Bronchial epithelial cell (primary cell): Measurements from ENCODE around the gene TRERF1. TPM values are rescaled to one million over a fixed set of nuclear protein-coding genes. Genes with fewer than 3 reads are reported as not detected.
A peak's percentile ranks its signal among the peaks of the same experiment; 100 is the strongest.

ENCODE experiments used
- DNase-seq: peaks from one replicate; pipeline ENCODE4 v3.0.0-alpha.2; 2010; ENCODE audit warnings: low read depth
- FAIRE-seq: peaks from 2 replicates; lab custom pipeline; 2011; peaks lifted over from hg19 to GRCh38; lab: Jason Lieb, UNC
- H3K27me3 ChIP-seq: 2 replicates; pipeline ENCODE4 v1.5.1; 2011; ENCODE audit warnings: low read length; ENCODE audit not compliant: control insufficient read depth, insufficient read depth
- H3K36me3 ChIP-seq: 2 replicates; pipeline ENCODE4 v1.5.1; 2011; ENCODE audit warnings: low read length; ENCODE audit not compliant: control insufficient read depth, insufficient read depth
- H3K4me3 ChIP-seq: 2 replicates; pipeline ENCODE4 v1.5.1; 2011; ENCODE audit warnings: mild to moderate bottlenecking, low read depth, low read length, control low read depth
- CTCF ChIP-seq: IDR thresholded peaks from 2 replicates; pipeline ENCODE4 v1.5.1; 2011; ENCODE audit warnings: mild to moderate bottlenecking, moderate library complexity, low read length, control low read depth, inconsistent platforms; ENCODE audit not compliant: insufficient read depth, severe bottlenecking
- total RNA-seq: library from RNA; depleted of rRNA; stranded (reverse); fragments of >200 nt; gene quantifications from 2 replicates; pipeline ENCODE4 v1.2.1, GENCODE V29; 2014

Gene TRERF1
- total RNA-seq, 1 donor from 2014 or later: 1.8 TPM

- TF ChIP-seq CTCF: no peak
- H3K36me3 ChIP-seq: no peaks in the 10 kb centered on the region
- no peak for FAIRE-seq
- H3K4me3 ChIP-seq: no peak overlapping the region
- H3K27me3 ChIP-seq: no peaks in the 10 kb centered on the region
- DNase-seq: peak; percentile 64
These were observed 26.7 kb downstream of the TRERF1 start for GRCh38 chr6:42424906-42425474.

DNA sequence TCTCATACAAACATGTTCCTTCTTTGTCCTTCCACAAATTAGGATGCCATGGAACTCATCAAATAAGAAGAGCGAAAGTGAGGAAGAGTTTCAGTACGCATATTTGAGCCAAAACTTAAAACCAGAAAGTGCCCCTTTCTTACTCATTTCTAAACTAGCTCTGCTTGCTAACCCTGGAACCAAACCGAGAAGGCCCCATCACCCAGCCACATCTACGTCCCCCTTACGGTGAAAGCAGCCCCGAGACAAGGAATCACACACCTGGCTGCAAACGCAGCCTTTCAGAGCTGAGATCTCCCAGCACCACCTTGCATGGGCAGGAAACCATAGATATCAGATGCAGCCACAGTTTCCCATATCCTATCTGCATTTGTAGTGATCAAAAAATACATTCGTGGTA, 28.5 kb downstream of the TRERF1 start:
- H3K27me3 ChIP-seq: no peaks in the 10 kb centered on the region
- no peak for FAIRE-seq
- no peak overlapping the region for H3K4me3 ChIP-seq
- H3K36me3 ChIP-seq: no peaks in the 10 kb centered on the region
- no peak for DNase-seq
- TF ChIP-seq CTCF: no peak

DNA sequence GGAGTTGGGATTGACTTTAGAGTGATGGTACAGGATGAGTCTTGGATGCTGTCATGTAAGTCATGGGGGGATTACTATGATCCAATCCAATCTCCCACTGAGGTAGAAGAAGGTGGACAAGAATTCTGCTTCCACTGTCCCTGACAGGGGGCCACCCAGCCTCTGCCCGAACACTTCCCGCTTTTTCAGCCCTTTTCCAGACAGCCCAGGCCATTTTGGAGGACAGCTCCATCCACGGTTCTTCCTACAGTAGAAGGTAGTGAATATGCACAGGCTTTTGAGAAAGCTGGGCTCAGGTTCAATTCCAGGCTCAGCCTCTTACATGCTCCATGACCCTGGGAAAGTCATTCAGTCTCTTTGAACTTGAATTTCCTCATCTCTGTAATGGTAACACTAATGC, 31.0 kb downstream of the TRERF1 start:
- no peak overlapping the region for H3K4me3 ChIP-seq
- DNase-seq: no peak
- peaks cover 2% of the 10 kb centered on the region for H3K36me3 ChIP-seq
- TF ChIP-seq CTCF: no peak
- FAIRE-seq: no peak
- no peaks in the 10 kb centered on the region for H3K27me3 ChIP-seq

- TF ChIP-seq CTCF: no peak
- no peak for FAIRE-seq
- peak; percentile 29 for DNase-seq
These were observed 32.0 kb downstream of the TRERF1 start for GRCh38 chr6:42419490-42420280.

GRCh38 chr6:42418724-42419123, 33.0 kb downstream of the TRERF1 start:
- FAIRE-seq (no peak), DNase-seq (no peak)
- TF ChIP-seq CTCF: no peak
- peaks cover 2% of the 10 kb centered on the region for H3K36me3 ChIP-seq
- H3K4me3 ChIP-seq: no peak overlapping the region
- H3K27me3 ChIP-seq: no peaks in the 10 kb centered on the region

More at GRCh38 chr6:42419490-42420280, 32.0 kb downstream of the TRERF1 start:
- Histone ChIP-seq H3K4me3 (no peak overlapping the region), H3K27me3 (no peaks in the 10 kb centered on the region), H3K36me3 (peaks cover 2% of the 10 kb centered on the region)
